ENCODE results near the gene GRIK3.
"Not testable (repeated sequence)": the region's sequence is repeated elsewhere in the genome, so short reads cannot be mapped to it uniquely, and the experiment has no call there.

GRCh38 chr1:36897813-36898212 is 136.5 kb downstream of the GRIK3 start:
- TF ChIP-seq GABPA (IDR thresholded peaks at IDR 0.05 in 1 of 2, conservative IDR thresholded peaks at IDR 0.05 in 1 of 2); JUND (IDR thresholded peaks at IDR 0.05); EGR1 (IDR thresholded peaks at IDR 0.05; ENCODE audit: low read depth in 2 of 2); YY1 (IDR thresholded peaks at IDR 0.05); RAD21 (IDR thresholded peaks at IDR 0.05); FOXA1 (IDR thresholded peaks at IDR 0.05); ZBTB33 (IDR thresholded peaks at IDR 0.05): not testable (repeated sequence)
- TF ChIP-seq, protein P1, sequence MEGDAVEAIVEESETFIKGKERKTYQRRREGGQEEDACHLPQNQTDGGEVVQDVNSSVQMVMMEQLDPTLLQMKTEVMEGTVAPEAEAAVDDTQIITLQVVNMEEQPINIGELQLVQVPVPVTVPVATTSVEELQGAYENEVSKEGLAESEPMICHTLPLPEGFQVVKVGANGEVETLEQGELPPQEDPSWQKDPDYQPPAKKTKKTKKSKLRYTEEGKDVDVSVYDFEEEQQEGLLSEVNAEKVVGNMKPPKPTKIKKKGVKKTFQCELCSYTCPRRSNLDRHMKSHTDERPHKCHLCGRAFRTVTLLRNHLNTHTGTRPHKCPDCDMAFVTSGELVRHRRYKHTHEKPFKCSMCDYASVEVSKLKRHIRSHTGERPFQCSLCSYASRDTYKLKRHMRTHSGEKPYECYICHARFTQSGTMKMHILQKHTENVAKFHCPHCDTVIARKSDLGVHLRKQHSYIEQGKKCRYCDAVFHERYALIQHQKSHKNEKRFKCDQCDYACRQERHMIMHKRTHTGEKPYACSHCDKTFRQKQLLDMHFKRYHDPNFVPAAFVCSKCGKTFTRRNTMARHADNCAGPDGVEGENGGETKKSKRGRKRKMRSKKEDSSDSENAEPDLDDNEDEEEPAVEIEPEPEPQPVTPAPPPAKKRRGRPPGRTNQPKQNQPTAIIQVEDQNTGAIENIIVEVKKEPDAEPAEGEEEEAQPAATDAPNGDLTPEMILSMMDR (IDR thresholded peaks at IDR 0.05; ENCODE audit: low read depth, low read length, missing input control) = not testable (repeated sequence)
- TF ChIP-seq, protein P2, sequence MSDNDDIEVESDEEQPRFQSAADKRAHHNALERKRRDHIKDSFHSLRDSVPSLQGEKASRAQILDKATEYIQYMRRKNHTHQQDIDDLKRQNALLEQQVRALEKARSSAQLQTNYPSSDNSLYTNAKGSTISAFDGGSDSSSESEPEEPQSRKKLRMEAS (IDR thresholded peaks at IDR 0.05) = not testable (repeated sequence)

All from liver (tissue), 3 donors.